SK-N-SH (cell line): ENCODE data around the gene BBX. TPM values are rescaled to one million over a fixed set of nuclear protein-coding genes. Genes with fewer than 3 reads are reported as not detected.

Experiments
- CTCF ChIA-PET: fragments of 300-600, 350-600 bp; formaldehyde crosslinking; extraction: SDS; loops from one replicate; lab custom pipeline; 2021; lab: Yijun Ruan, JAX
- POLR2A ChIA-PET: fragments of 350-600 bp; sonication (Branson Sonifier 250); formaldehyde crosslinking; extraction: SDS; loops from one replicate; lab custom pipeline; 2020; ENCODE audit warnings: antibody characterized with exemption, inconsistent platforms; lab: Yijun Ruan, JAX
- DNase-seq: peaks from one replicate; pipeline ENCODE4 v3.0.0; 2012
- H2AFZ ChIP-seq: fragments of 200-600 bp; sonication (generic); 2 replicates; pipeline ENCODE4 v1.8.1; 2016; ENCODE audit warnings: antibody characterized with exemption, mild to moderate bottlenecking, low read depth
- H3F3A ChIP-seq: fragments of 200-600 bp; sonication (generic); replicated peaks from 2 replicates; pipeline ENCODE3; 2016; ENCODE audit warnings: antibody characterized with exemption, mild to moderate bottlenecking; ENCODE audit not compliant: insufficient read depth
- H3K27ac ChIP-seq, 2 experiments: fragments of 200-500 bp in 1 of 2; fragments of 200-600 bp in 1 of 2; sonication (Bioruptor generic) in 1 of 2; sonication (generic), shearing (Covaris generic) in 1 of 2; 2 replicates each; pipeline versions ENCODE4 v1.5.1 to v1.6.1; 2014 to 2016; ENCODE audit warnings: low read depth in 2 of 2, inconsistent platforms in 1 of 2, low read length in 1 of 2, mild to moderate bottlenecking in 1 of 2, mixed read lengths in 1 of 2
- H3K27me3 ChIP-seq: fragments of 200-600 bp; sonication (generic), shearing (Covaris generic); 2 replicates; pipeline ENCODE4 v1.6.1; 2016; ENCODE audit warnings: mixed run types; ENCODE audit not compliant: insufficient read depth
- H3K36me3 ChIP-seq, 2 experiments: fragments of 200-500 bp in 1 of 2; fragments of 200-600 bp in 1 of 2; sonication (Bioruptor generic) in 1 of 2; sonication (generic) in 1 of 2; replicated peaks in 1 of 2; 2 replicates each; pipeline versions ENCODE3 to v1.5.1; 2014 to 2016; ENCODE audit warnings: low read length in 1 of 2, mild to moderate bottlenecking in 1 of 2; ENCODE audit not compliant: insufficient read depth in 2 of 2, control insufficient read depth in 1 of 2
- H3K4me1 ChIP-seq, 2 experiments: fragments of 200-500 bp in 1 of 2; fragments of 200-600 bp in 1 of 2; sonication (Bioruptor generic) in 1 of 2; sonication (generic), shearing (Covaris generic) in 1 of 2; 2 replicates each; pipeline versions ENCODE4 v1.5.1 to v1.6.1; 2014 to 2016; ENCODE audit warnings: low read depth in 1 of 2, low read length in 1 of 2, mixed run types in 1 of 2; ENCODE audit not compliant: insufficient read depth in 2 of 2, control insufficient read depth in 1 of 2
- H3K4me2 ChIP-seq: fragments of 200-600 bp; sonication (generic), shearing (Covaris generic); 2 replicates; pipeline ENCODE4 v1.6.1; 2017; ENCODE audit warnings: mixed run types
- H3K4me3 ChIP-seq, 2 experiments: fragments of 200-500 bp in 1 of 2; fragments of 200-600 bp in 1 of 2; sonication (Bioruptor generic) in 1 of 2; sonication (generic), shearing (Covaris generic) in 1 of 2; 2 replicates each; pipeline versions ENCODE4 v1.5.1 to v1.8.1; 2014 to 2016; ENCODE audit warnings: low read depth in 2 of 2, inconsistent platforms in 1 of 2, low read length in 1 of 2, mild to moderate bottlenecking in 1 of 2, mixed read lengths in 1 of 2, moderate library complexity in 1 of 2
- H3K79me2 ChIP-seq: fragments of 200-600 bp; sonication (generic); 2 replicates; pipeline ENCODE4 v1.8.1; 2017; ENCODE audit warnings: mild to moderate bottlenecking; ENCODE audit not compliant: insufficient read depth
- H3K9ac ChIP-seq: fragments of 200-600 bp; sonication (generic); 2 replicates; pipeline ENCODE4 v1.6.1; 2017; ENCODE audit warnings: mixed run types
- H3K9me2 ChIP-seq: fragments of 200-600 bp; sonication (generic); 2 replicates; pipeline ENCODE4 v1.6.1; 2017; ENCODE audit warnings: mixed run types
- H3K9me3 ChIP-seq: fragments of 200-600 bp; sonication (generic); 2 replicates; pipeline ENCODE4 v1.6.1; 2017; ENCODE audit warnings: mixed run types, mild to moderate bottlenecking, moderate library complexity
- H4K20me1 ChIP-seq: fragments of 200-600 bp; sonication (generic); 2 replicates; pipeline ENCODE4 v1.6.1; 2017; ENCODE audit warnings: mild to moderate bottlenecking, mixed run types; ENCODE audit not compliant: insufficient read depth
- CHD2 ChIP-seq: fragments of 150-350 bp; IDR thresholded peaks from 2 replicates; pipeline ENCODE4 v1.6.1; 2018; ENCODE audit warnings: low read length; ENCODE audit not compliant: partially characterized antibody
- EP300 ChIP-seq, 2 experiments: IDR thresholded peaks; 2 replicates each; pipeline versions ENCODE4 v1.4.0 to v1.6.1; 2012; ENCODE audit warnings: borderline replicate concordance in 1 of 2, low read depth in 1 of 2, low read length in 1 of 2
- FOSL2 ChIP-seq: IDR thresholded peaks from 2 replicates; pipeline ENCODE4 v1.4.0; 2012; ENCODE audit warnings: low read depth, mild to moderate bottlenecking, moderate library complexity, borderline replicate concordance
- GABPA ChIP-seq: IDR thresholded peaks from 2 replicates; pipeline ENCODE4 v1.4.0; 2012; ENCODE audit warnings: low read depth, mild to moderate bottlenecking
- JUND ChIP-seq: IDR thresholded peaks from 2 replicates; pipeline ENCODE4 v1.4.0; 2012
- MEF2A ChIP-seq: IDR thresholded peaks from 2 replicates; pipeline ENCODE4 v1.4.0; 2012; ENCODE audit warnings: low read depth, borderline replicate concordance
- NFIC ChIP-seq: IDR thresholded peaks from 2 replicates; pipeline ENCODE4 v1.4.0; 2012; ENCODE audit warnings: borderline replicate concordance
- POLR2AphosphoS5 ChIP-seq: IDR thresholded peaks from 2 replicates; pipeline ENCODE4 v1.6.1; 2012; ENCODE audit warnings: low read depth, low read length
- RCOR1 ChIP-seq: fragments of 150-350 bp; IDR thresholded peaks from 2 replicates; pipeline ENCODE4 v1.6.1; 2017; ENCODE audit warnings: antibody characterized with exemption, low read length
- RFX5 ChIP-seq: IDR thresholded peaks from 2 replicates; pipeline ENCODE4 v1.6.1; 2012; ENCODE audit warnings: mild to moderate bottlenecking, improper control_type of control experiment, low read length
- TCF12 ChIP-seq: IDR thresholded peaks from 2 replicates; pipeline ENCODE4 v1.4.0; 2012
- TEAD4 ChIP-seq: IDR thresholded peaks from 2 replicates; pipeline ENCODE4 v1.4.0; 2012; ENCODE audit warnings: mild to moderate bottlenecking, borderline replicate concordance; ENCODE audit not compliant: insufficient read depth
- USF1 ChIP-seq: IDR thresholded peaks from 2 replicates; pipeline ENCODE4 v1.4.0; 2012; ENCODE audit warnings: low read depth, borderline replicate concordance
- YY1 ChIP-seq: IDR thresholded peaks from 2 replicates; pipeline ENCODE4 v1.4.0; 2012; ENCODE audit warnings: low read depth, mild to moderate bottlenecking
- WGBS: methylation state at CpG from one replicate; pipeline ENCODE4 v1.1.6; 2017; ENCODE audit warnings: low lambda C conversion rate; 5-methylcytosine and 5-hydroxymethylcytosine counted together
- polyA plus RNA-seq, 3 experiments: library from polyadenylated mRNA; depleted of rRNA; stranded (reverse); fragments of >200 nt; gene quantifications; 2 replicates each; pipeline ENCODE4 v1.2.3, GENCODE V29; 2012
- TF ChIP-seq, protein P1 (sequence below): fragments of 150-350 bp; IDR thresholded peaks from 2 replicates; pipeline ENCODE4 v1.6.1; 2016; ENCODE audit warnings: mild to moderate bottlenecking, low read depth, low read length
- TF ChIP-seq, protein P2 (sequence below): fragments of 200-600 bp; sonication (generic); IDR thresholded peaks from 2 replicates; pipeline ENCODE4 v1.6.1; 2017; ENCODE audit warnings: antibody characterized with exemption, mild to moderate bottlenecking, moderate library complexity

BBX gene
- polyA plus RNA-seq, 1 of the 3 experiments (the other 2 are of a cell fraction): 14.2 TPM

DNA sequence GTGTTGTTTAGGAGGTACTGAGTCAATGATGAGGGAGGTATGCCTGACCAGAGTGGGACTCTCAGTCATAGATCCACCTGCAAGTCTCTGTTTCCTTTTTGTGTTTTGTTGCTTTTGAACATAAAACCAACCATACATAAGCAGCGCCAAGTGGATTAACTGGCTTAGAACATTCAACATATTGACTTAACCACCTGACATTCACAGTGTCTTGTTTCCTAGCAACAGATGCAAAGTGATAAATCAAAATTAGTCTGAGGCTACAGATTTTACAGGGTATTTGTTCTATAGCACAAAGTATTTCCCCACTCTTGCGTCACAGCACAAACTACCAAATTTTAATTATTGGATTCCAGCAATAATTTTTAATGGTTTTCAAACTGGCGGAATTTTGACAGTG, 283.8 kb downstream of the BBX start:
- Histone ChIP-seq H3K4me1 (peaks cover 0 to 2% of the 10 kb centered on the region in 2 experiments; a peak in 2 of 4 replicates), H3F3A (no peaks in the 10 kb centered on the region), H3K79me2 (no peaks in the 10 kb centered on the region), H3K36me3 (peaks cover 25 to 61% of the 10 kb centered on the region in 2 experiments), H3K9me2 (no peaks in the 10 kb centered on the region), H4K20me1 (no peaks in the 10 kb centered on the region), H3K4me2 (no peak overlapping the region), H3K9me3 (no peaks in the 10 kb centered on the region), H3K27me3 (no peaks in the 10 kb centered on the region), H2AFZ (no peak overlapping the region), H3K9ac (no peak overlapping the region), H3K27ac (no peak overlapping the region), H3K4me3 (no peak overlapping the region)
- CTCF ChIA-PET: interaction anchor here (2.1 kb wide), 1 partner anchor 12 kb away, joined by 6 read pairs; no protein-coding TSS in a partner anchor
- POLR2A ChIA-PET: no interaction called here
- TF ChIP-seq CHD2: no peak
- TF ChIP-seq, protein P1, sequence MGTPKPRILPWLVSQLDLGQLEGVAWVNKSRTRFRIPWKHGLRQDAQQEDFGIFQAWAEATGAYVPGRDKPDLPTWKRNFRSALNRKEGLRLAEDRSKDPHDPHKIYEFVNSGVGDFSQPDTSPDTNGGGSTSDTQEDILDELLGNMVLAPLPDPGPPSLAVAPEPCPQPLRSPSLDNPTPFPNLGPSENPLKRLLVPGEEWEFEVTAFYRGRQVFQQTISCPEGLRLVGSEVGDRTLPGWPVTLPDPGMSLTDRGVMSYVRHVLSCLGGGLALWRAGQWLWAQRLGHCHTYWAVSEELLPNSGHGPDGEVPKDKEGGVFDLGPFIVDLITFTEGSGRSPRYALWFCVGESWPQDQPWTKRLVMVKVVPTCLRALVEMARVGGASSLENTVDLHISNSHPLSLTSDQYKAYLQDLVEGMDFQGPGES: no peak
- no peak for TF ChIP-seq YY1
- no peak for TF ChIP-seq RFX5
- 99% methylated on average over 3 of the region's 3 CpGs for WGBS
- no peak for DNase-seq

DNA sequence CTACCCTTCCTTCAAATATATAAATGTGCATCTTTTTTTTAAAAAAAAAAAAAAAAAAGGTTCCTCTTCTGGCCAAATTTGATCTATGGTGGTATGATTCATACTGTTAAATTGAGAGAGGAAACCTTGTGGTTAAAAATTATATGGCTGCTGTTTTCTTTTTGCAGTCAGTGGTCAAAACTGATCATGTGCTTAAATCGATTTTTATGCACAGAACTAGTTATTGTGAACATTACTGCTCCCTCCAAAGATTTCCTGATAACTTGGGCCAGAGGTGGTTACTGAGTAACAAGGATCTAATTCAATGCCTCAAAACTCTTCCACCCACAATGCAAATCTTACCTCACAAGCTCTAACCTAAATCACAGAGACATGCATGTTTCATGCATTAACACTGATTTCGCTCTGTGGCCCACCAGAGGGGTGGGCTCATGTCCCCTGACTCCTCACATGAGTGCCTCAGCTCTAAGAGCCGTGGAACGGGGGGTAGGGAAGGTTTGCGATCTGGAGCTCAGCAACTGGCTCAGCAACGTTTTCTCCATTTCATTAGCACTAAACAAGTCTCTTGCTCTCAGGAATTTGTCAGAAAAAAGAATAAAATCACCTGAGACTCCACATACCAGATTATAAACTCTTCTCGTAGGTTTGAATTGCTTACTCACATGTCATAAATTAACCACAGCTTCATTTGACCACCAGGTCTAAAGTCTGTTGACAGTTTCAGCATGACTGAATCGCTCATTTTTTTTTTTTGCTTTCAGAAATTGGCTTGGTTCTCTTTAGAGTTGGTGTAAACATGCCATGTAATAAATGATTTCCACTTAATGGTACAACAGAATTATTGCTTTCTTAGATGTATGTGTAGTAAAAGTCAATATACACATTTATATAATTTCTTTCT, 287.7 kb downstream of the BBX start:
- H2AFZ ChIP-seq: no peak overlapping the region
- H3K27ac ChIP-seq: no peak overlapping the region; a peak in 2 of 4 replicates
- DNase-seq: no peak
- ChIA-PET POLR2A (interaction anchor here (0.7 kb wide), 1 partner anchor 379 kb away, joined by 3 read pairs; no protein-coding TSS in a partner anchor), CTCF (interaction anchor here (0.6 to 0.8 kb wide), 4 partner anchors 14 to 674 kb away, joined by 3 to 4 read pairs (median 3); no protein-coding TSS in a partner anchor)
- H3K9me3 ChIP-seq: no peaks in the 10 kb centered on the region
- no peaks in the 10 kb centered on the region for H4K20me1 ChIP-seq
- peak overlapping the region; percentile 42; the same call in 1 of the 2 replicates for H3K4me2 ChIP-seq
- peaks cover 4 to 11% of the 10 kb centered on the region in 2 experiments; a peak in 3 of 4 replicates for H3K4me1 ChIP-seq
- TF ChIP-seq JUND (peak; percentile 38; the same call in 1 of the 2 replicates), RFX5 (no peak), POLR2AphosphoS5 (no peak), USF1 (peak; percentile 38; the same call in 1 of the 2 replicates), RCOR1 (no peak), EP300 (IDR thresholded peaks at IDR 0.05; ENCODE audit: borderline replicate concordance in 1 of 2, low read depth in 1 of 2, low read length in 1 of 2) (no peak), FOSL2 (peak; percentile 35; the same call in 1 of the 2 replicates), NFIC (peak; percentile 30; the same call in 1 of the 2 replicates), TCF12 (peak; percentile 48), TEAD4 (peak; percentile 32; the same call in 1 of the 2 replicates), GABPA (no peak), MEF2A (0 out of 2 replicates have a peak, but pooled peaks have one; percentile 46)
- TF ChIP-seq, protein P2, sequence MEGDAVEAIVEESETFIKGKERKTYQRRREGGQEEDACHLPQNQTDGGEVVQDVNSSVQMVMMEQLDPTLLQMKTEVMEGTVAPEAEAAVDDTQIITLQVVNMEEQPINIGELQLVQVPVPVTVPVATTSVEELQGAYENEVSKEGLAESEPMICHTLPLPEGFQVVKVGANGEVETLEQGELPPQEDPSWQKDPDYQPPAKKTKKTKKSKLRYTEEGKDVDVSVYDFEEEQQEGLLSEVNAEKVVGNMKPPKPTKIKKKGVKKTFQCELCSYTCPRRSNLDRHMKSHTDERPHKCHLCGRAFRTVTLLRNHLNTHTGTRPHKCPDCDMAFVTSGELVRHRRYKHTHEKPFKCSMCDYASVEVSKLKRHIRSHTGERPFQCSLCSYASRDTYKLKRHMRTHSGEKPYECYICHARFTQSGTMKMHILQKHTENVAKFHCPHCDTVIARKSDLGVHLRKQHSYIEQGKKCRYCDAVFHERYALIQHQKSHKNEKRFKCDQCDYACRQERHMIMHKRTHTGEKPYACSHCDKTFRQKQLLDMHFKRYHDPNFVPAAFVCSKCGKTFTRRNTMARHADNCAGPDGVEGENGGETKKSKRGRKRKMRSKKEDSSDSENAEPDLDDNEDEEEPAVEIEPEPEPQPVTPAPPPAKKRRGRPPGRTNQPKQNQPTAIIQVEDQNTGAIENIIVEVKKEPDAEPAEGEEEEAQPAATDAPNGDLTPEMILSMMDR: no peak; the same call in 1 of the 2 replicates
- H3K9ac ChIP-seq: no peak overlapping the region
- H3F3A ChIP-seq: no peaks in the 10 kb centered on the region
- peaks cover 13 to 25% of the 10 kb centered on the region in 2 experiments for H3K36me3 ChIP-seq
- no peaks in the 10 kb centered on the region for H3K9me2 ChIP-seq
- H3K27me3 ChIP-seq: no peaks in the 10 kb centered on the region
- no peaks in the 10 kb centered on the region for H3K79me2 ChIP-seq
- 78% methylated on average over 8 of the region's 8 CpGs for WGBS
- H3K4me3 ChIP-seq: no peak overlapping the region
